GM19351 (cell line): Measurements from ENCODE around the gene MIXL1.
"Not testable (repeated sequence)": the region's sequence is repeated elsewhere in the genome, so short reads cannot be mapped to it uniquely, and the experiment has no call there.

Source experiments
- ATAC-seq: cut with Tn5 transposase; IDR thresholded peaks from one replicate; pipeline ENCODE4 v1.9.1; 2021; ENCODE audit warnings: mild to moderate bottlenecking, moderate library complexity; ENCODE audit not compliant: unreplicated experiment

MIXL1 gene

GRCh38 chr1:226212545-226212944 lies 10.9 kb upstream of the MIXL1 start:
- ATAC-seq = no peak

GRCh38 chr1:226215239-226215638 lies 8.2 kb upstream of the MIXL1 start:
- ATAC-seq = no peak

GRCh38 chr1:226216056-226216455 lies 7.4 kb upstream of the MIXL1 start:
- ATAC-seq = no peak

GRCh38 chr1:226217273-226217672 lies 6.2 kb upstream of the MIXL1 start:
- no peak for ATAC-seq

- no peak for ATAC-seq
These were observed 2.8 kb upstream of the MIXL1 start for GRCh38 chr1:226220473-226221189.

- no peak for ATAC-seq
These were observed 778 bp upstream of the MIXL1 start for GRCh38 chr1:226222686-226223085.

GRCh38 chr1:226223786-226224244 lies 351 bp downstream of the MIXL1 start:
- peak; percentile 79 for ATAC-seq

- no peak for ATAC-seq
These were observed 3.1 kb downstream of the MIXL1 start for GRCh38 chr1:226226601-226227000.

- no peak for ATAC-seq
These were observed 9.8 kb downstream of the MIXL1 start for GRCh38 chr1:226233293-226233692.

GRCh38 chr1:226233806-226234205 lies 10.3 kb downstream of the MIXL1 start:
- no peak for ATAC-seq

GRCh38 chr1:226236826-226237225 lies 13.4 kb downstream of the MIXL1 start:
- no peak for ATAC-seq

GRCh38 chr1:226239421-226239820 lies 16.0 kb downstream of the MIXL1 start:
- no peak for ATAC-seq

- no peak for ATAC-seq
These were observed 24.6 kb downstream of the MIXL1 start for GRCh38 chr1:226248091-226248490.

GRCh38 chr1:226248796-226249195 lies 25.3 kb downstream of the MIXL1 start:
- no peak for ATAC-seq

GRCh38 chr1:226250511-226250910 lies 27.0 kb downstream of the MIXL1 start:
- ATAC-seq = no peak

GRCh38 chr1:226252841-226253240 lies 29.4 kb downstream of the MIXL1 start:
- not testable (repeated sequence) for ATAC-seq

GRCh38 chr1:226253933-226254332 lies 30.5 kb downstream of the MIXL1 start:
- ATAC-seq = no peak

GRCh38 chr1:226255380-226255779 lies 31.9 kb downstream of the MIXL1 start:
- no peak for ATAC-seq

- ATAC-seq = no peak
These were observed 38.4 kb downstream of the MIXL1 start for GRCh38 chr1:226261818-226262217.

- ATAC-seq = no peak
These were observed 45.1 kb downstream of the MIXL1 start for GRCh38 chr1:226268421-226269124.

GRCh38 chr1:226272233-226272902 lies 48.9 kb downstream of the MIXL1 start:
- ATAC-seq = not testable (repeated sequence)

GRCh38 chr1:226274138-226274537 lies 50.7 kb downstream of the MIXL1 start:
- ATAC-seq = no peak
